ENCODE results near the gene PPT2. TPM values are rescaled to one million over a fixed set of nuclear protein-coding genes. Genes with fewer than 3 reads are reported as not detected.

PPT2 gene, protein sequence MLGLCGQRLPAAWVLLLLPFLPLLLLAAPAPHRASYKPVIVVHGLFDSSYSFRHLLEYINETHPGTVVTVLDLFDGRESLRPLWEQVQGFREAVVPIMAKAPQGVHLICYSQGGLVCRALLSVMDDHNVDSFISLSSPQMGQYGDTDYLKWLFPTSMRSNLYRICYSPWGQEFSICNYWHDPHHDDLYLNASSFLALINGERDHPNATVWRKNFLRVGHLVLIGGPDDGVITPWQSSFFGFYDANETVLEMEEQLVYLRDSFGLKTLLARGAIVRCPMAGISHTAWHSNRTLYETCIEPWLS
- total RNA-seq, result 16.3 and 16.6 TPM in 2 replicates

DNA sequence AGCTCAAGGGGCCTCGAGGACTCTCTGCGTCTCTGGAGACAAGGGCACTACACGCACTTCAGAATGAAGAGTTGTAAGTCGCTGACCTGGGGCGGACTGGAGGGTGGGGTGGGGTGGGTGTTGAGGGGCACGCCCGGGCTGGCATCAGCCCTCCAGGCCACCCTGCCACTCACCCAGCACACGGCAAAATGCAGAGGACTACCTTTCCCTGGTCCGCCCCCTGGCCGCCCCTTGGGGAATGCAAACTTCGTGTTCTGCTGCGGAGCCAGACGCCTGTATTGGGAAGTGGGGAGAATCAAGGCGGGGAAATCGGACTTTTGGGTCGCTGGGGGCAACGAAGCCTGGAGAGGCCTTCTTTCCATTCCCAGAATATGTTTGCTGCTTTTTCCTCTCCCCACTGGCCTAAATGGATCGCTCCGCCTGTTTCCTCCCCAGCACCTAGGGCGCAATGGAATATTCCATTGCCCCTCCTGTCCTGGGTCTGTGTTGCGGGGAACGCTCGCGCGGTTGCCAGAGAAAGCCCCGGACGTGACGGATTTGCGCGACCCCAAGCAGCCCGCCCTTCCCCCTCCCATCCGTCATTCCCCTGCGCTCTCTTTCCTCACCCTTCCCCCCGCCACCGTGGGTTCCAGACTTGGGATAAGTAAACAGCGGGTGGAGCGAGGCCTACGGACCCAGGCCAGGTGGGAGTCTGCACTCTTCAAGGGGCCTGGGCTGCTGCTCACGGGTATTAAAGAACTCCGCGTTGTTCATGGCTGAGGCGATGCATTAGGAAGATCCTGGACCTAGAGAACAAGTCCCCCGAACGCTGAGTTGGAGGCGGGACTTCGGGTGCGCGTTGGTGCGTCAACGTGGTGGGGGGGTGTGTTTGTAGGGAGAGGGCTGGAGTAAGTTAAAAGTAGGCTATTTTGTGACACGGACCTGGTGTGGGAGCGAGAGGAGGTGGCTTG is at the start of gene PPT2:
Gene PPT2 (plus strand): TSS at position 578 of the 950 bp plus-strand sequence. CDS start 454 bp downstream, outside the sequence.

DNA sequence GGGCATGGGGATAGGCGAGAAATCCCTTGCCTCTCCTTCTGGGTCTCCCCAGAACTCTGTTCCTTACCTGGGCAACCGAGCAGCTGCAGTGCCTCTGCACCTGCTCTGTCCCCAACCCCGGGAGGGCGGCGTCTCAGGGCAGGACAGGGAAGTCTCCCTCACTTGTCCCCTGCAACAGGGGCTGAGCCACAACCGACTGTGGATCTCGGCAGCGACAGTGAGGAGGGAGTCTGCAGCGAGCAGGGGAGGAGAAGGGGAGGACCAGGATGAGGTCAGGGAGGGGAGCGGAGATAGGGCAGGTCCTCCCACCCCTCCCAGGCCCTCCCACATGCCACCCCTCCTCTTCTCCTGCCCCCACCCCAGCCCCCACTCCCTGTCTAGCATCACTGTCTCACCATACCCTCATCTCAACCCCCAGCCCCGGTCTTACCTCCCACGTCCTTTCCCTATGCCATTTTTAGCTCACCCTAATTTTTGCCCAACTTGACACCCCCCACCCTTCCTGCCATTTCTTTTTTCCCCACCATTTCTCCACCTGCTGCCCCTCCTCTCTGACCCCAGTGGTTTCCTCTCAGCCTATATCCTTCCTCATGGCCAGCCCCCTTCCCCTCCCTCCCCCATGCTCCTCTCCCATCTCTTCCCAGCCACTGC is 44.7 kb upstream of the PPT2 start, which contains the start of gene TNXB:
Gene TNXB (minus strand): TSS at position 225 of the 651 bp plus-strand sequence. CDS start 11,140 bp downstream, outside the sequence.

DNA sequence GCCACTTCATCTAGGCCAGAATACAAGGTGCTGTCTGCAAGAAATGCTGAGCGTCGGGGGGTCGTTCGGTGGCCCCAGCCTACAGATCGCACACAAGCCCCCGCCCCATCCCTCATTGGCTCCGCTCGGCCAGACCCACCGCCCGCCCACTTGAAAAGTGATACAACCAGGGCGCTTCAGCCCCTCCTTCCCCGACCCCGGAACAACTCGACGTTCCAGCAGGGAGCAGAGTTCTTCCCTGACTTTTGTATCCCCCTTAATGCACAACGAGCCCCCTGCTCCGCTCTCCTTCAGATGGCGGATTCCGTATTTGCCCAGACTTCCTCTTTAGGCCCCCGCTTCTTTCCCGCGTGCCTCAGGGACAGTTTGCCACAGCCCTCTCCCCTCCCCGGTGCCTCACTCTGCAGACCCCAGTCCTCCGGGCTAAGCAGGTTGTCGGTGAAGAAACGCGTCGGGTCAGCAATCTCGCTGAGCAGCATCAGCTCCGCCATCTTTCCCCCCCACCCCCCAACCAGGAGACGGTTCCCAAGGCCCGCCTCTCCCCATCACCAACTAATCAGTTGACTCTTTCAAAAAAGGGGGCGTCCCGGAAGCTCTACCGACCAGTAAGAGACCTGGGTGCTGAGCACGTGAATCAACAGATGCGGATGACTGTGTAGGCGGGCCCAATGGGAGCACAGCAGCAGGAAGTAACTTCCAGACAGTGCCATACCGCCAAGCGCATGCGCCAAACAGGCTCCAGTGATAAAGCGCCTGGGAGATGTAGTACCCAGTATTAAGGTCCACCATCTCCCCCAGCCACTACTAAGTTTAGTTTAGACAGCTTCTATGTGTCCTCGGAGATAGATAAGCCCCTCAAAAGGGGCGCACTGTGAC is 26.0 kb upstream of the PPT2 start, which contains the start of gene ATF6B:
Gene ATF6B (minus strand): TSS at position 530 of the 876 bp plus-strand sequence. CDS start 39 bp downstream, at position 491.

DNA sequence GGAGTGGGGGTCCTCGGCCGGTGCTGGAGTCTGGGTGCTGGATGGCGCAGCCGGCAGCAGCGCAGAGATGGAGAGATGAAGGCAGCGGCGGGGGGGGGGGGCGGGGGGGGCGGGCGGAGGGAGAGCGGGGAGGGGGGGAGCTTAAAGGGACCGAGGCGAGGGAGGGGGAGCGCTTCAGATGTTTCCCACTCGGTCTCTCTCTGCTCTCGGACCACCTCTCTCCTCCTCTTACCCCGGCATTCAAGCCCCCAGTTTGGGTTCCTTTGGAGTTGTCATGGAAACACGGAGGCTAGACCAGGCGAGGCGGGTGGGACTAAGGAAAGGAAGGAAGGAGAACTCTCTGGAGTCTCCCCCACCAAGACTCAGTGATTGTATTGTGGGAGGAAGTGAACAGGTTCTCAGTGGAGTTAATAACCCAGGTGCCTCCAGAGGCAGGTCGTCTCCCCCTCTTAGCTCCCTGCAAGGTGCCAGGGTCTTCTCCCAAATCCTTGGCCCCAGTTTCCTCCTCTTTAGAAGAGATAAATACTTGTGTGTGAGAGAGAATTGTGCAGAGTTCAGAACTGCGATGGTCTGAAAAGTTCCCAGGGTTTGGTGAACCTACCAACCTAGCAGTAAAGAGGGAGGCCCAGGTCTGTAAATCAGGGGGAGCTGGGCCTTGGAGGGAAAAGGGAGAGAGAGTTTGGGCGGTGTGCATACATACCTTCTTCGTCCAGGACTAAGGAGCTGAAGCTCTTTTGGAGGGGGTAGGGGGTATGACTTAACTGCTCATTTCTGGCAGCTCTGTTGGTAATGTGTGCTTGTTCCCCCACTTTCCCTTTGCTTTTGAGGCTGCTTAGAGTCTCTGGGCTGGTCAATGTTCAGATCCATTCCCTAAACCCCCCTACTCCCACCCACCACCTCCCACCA is 1.8 kb upstream of the PPT2 start, which contains the start of gene PRRT1:
Gene PRRT1 (minus strand): TSS at position 77 of the 906 bp plus-strand sequence. CDS start 112 bp downstream, outside the sequence.

DNA sequence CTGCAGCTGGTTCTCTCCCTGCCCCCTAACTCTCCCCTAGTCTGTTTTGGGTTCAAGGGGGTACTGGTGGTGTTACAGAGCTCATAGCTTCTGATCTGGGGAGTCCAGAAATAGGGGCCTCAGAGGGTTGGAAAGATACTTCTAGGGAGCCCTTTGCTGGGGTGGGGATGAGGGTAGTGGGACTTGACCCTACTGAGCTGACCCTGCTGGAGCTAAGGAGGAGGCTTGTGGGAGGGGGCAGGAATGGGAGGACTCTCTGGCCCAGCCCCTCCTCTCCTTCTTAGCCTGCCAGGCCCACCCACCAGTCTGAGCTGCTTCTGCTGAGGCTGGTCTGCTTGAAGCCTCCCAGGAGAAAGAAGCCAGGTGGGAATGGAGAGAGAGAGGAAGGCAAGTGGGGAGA is 10.4 kb downstream of the PPT2 start, which contains the start of gene EGFL8:
Gene EGFL8 (plus strand): TSS at position 301 of the 400 bp plus-strand sequence. CDS start 1,571 bp downstream, outside the sequence.

DNA sequence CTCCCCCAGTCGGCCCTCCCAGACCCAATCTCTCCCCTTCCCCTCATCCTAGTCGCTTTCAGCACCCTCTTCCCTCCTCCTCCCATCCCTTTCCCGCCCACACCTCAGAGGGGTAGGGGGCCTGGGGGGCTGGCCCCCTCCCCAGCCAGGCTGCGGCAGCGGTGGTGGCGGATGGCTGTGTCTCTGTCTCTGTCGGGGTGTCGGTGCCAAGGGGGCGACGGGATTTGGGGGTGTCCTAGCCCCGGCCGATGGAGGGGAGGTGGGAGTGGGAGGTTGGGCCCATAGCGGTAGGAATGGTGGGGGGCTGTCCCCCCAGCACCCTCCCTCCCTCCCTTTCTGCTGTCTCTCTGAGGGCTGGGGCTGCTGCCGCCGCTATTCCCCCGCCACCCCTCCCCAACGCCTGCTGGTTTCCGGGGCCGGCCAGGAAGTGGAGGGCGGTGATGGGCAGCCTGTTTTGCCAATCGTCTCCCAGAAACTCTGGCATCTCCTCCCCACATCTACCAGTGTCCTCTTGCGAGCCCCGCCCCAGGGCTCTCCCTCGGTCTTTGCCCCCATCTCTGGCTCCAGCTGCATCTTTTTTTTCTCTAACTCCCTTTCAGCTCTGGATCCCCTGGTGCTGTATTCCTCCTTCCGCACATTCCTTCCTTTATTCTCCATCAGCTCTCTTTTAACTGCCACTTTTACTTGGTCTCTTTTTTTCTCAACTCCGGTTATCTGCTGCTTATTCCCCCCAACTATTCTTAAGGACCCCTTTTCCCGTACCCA is 22.0 kb downstream of the PPT2 start, which contains the start of gene AGPAT1:
Gene AGPAT1 (minus strand): TSS at position 374 of the 765 bp plus-strand sequence. CDS start 4,588 bp downstream, outside the sequence.

DNA sequence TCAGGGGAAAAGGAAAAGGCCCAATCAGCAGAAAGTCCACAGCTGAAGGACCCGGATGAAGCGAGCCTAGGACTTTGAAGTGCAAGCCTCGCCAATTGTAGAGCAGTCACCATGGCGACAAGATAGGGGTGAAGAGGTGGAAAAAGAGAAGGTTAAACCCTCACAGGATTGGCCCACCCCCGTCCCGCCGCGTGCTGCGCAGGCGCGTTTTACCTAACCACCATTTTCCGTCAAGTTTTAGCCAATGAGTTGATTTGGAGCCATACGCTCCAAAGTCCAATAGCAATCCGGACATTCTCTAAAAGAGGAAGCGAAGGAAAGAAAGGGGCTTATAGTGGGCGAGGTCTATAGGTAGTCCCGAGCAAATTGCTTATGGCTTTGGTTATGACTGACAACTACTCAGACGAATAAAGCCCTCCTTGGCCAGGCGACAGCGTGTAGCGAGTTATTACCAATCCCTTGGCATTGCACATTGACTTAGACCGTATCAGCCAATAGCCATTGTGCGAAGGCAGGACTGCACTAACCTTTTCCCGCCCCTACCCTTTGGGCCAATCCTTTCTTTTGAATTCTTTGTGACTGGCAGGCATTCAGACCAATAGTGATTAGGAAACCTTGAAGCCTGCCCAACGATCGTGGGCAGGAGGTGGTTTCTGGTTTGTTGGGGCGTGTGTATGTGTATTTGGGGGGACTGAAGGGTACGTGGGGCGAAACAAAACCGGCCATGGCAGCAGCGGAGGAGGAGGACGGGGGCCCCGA is 24.0 kb downstream of the PPT2 start, which contains the start of gene RNF5:
Gene RNF5 (plus strand): TSS at position 618 of the 759 bp plus-strand sequence. CDS start 107 bp downstream, at position 725.

DNA sequence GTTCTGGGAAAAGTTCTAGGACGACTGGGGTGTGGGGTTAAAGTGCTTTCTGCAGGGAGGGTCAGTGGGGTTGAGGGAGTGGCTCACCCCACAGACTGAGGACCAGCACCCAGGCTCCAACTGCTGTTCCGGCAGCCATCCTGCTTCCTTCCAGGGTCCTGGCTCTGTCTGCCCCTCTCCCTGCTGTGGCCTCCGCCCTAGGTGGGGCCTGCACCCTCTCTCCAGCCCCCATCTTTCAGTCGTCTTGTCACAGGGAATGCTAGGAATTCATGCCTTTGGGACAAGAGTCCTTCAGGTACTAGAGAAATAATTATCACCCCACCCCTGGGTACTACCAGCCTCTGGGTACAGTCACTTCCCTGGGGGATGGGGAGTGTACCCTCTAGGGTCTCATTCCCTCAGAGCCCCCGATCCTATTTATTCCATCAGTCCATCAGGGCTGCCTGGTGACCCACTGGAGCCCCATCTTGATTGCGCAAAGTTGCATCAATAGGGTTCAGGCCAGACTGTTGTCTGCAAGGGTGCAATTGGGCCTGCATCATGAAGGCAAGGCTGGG is 30.2 kb downstream of the PPT2 start, which contains the start of gene AGER:
Gene AGER (minus strand): TSS at position 170 of the 557 bp plus-strand sequence. CDS start 31 bp downstream, at position 139.

DNA sequence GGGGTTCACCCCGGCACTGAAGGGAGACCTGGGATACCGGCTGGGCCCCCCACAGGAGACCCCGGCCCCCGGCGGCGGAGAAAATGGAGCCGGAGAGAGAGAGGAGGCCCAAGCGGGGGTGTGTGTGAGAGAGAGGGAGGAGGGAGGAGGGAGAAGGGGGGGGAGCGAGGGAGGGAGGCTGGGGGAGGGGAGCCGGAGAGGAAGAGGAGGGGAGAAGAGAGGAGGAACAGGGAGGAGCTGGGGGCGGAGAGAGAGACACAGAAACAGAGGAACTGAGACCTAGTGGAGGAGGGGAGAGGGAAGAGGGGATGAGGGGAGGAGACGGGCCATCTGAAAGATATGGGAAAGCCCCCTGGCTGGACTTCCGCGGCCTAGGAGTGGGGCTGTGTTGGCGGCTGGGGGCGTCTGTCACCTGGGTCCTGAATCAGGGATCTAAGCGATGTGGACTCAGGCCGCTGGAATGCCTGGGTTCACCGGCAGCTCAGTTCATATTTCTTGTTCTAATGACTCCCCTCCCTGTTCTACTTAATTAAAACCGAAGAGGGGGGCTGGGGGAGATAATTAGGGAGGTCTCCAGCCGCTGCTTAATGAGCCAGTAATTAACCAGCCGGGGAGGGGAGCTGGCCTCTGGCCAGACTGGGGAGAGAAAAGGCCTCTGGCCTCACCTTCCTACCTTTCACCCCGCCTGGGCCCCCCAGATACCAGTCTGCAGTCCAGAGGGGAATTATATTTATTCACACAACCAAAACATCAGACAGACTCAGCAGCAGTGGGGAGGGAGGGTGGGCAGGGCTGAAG is 36.3 kb downstream of the PPT2 start, which contains the start of gene PBX2:
Gene PBX2 (minus strand): TSS at position 149 of the 798 bp plus-strand sequence. CDS start 287 bp downstream, outside the sequence.

DNA sequence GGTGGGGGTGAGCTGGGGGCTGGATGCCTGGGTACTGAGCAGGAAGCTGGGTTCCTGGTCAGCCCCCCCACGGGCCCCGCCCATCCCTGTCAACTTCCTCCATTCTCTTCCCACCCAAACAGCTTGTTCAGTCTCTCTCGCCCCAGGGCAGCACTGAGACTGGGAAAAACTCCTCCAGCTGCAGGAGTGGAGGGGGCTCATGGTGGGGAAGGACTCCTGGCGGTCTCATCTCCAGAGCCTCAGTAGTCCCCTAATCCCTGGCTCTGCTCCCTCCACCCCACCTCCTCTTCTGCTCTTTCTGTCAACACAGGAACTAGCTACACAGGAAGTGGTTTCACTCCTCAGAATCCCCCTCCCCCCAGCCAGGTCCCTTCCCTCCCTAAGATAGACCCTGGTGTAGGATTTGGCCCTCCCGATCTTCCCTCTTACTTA is 38.7 kb downstream of the PPT2 start, which contains the start of gene GPSM3:
Gene GPSM3 (minus strand): TSS at position 36 of the 432 bp plus-strand sequence. CDS start 130 bp downstream, outside the sequence.

Other genes starting within 250 kb of the PPT2 start
- gene C2, start 226.4 kb upstream of the PPT2 start, total RNA-seq, result 0.42 and 0.89 TPM in 2 replicates
- gene CFB, start 208.0 kb upstream of the PPT2 start, total RNA-seq, result 4.1 and 28.8 TPM in 2 replicates
- 89.1 and 109 TPM in 2 replicates for gene NELFE, start 195.2 kb upstream of the PPT2 start, total RNA-seq
- 60.3 and 63.7 TPM in 2 replicates for gene SKIC2, start 195.0 kb upstream of the PPT2 start, total RNA-seq
- gene DXO, start 182.0 kb upstream of the PPT2 start, total RNA-seq, result 11.0 and 11.3 TPM in 2 replicates
- 4.2 and 4.3 TPM in 2 replicates for gene C4A, start 172.1 kb upstream of the PPT2 start, total RNA-seq
- 2.1 and 3.9 TPM in 2 replicates for gene C4B, start 139.3 kb upstream of the PPT2 start, total RNA-seq
- 0.14 TPM in 1 of 2 replicates, not detected in the other for gene CYP21A2, start 115.7 kb upstream of the PPT2 start, total RNA-seq
- gene TNXB, start 44.8 kb upstream of the PPT2 start, total RNA-seq, result 0.89 and 1.7 TPM in 2 replicates
- 18.7 and 28.5 TPM in 2 replicates for gene ATF6B, start 25.9 kb upstream of the PPT2 start, total RNA-seq
- gene FKBPL, start 23.9 kb upstream of the PPT2 start, total RNA-seq, result 3.0 and 3.6 TPM in 2 replicates
- 0.09 TPM in 1 of 2 replicates, not detected in the other for gene PRRT1, start 2.2 kb upstream of the PPT2 start, total RNA-seq
- 1.2 and 1.4 TPM in 2 replicates for gene EGFL8, start 10.5 kb downstream of the PPT2 start, total RNA-seq
- gene AGPAT1, start 21.9 kb downstream of the PPT2 start, total RNA-seq, result 19.3 and 28.4 TPM in 2 replicates
- 14.9 and 24.6 TPM in 2 replicates for gene RNF5, start 24.3 kb downstream of the PPT2 start, total RNA-seq
- 0.23 TPM in 1 of 2 replicates, not detected in the other for gene AGER, start 30.1 kb downstream of the PPT2 start, total RNA-seq
- 36.2 and 58.1 TPM in 2 replicates for gene PBX2, start 36.1 kb downstream of the PPT2 start, total RNA-seq
- gene GPSM3, start 38.5 kb downstream of the PPT2 start, total RNA-seq, result 0.59 and 1.2 TPM in 2 replicates
- 0.42 and 1.5 TPM in 2 replicates for gene NOTCH4, start 69.9 kb downstream of the PPT2 start, total RNA-seq
- gene TSBP1, start 217.8 kb downstream of the PPT2 start, total RNA-seq, result not detected in 2 replicates